ENCODE data around the gene INTS1. TPM values are rescaled to one million over a fixed set of nuclear protein-coding genes. Genes with fewer than 3 reads are reported as not detected.

Gene INTS1
- total and polyA plus RNA-seq, 2 donors (not counting 1 experiment from before 2014, with no cell fraction given) = 128 to 160 TPM

DNA sequence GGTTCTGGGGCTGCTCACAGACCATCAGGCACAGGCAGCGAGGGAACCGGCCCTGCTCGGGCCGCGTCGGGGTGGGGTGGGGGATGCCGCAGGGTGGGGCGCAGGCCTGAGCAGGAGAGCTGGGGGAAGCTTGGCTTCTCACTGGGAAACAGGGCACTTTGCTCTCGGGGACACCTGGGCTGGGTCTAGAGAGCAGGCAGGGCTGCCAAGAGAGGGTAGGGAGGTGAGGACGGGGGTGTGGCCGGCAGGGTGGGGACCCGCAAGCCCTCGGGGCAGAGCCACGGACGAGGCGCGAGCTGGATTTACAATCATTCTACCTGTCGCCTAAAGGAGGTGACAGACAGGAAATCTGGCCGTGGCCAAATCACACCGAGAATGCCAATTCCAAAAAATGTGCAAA lies 11.1 kb downstream of the INTS1 start:
- WGBS (ENCODE audit: insufficient coverage) = 94% methylated on average over 11 of the region's 20 CpGs
- no peaks in the 10 kb centered on the region for H3K9me3 Mint-ChIP-seq (ENCODE audit: insufficient read depth)

DNA sequence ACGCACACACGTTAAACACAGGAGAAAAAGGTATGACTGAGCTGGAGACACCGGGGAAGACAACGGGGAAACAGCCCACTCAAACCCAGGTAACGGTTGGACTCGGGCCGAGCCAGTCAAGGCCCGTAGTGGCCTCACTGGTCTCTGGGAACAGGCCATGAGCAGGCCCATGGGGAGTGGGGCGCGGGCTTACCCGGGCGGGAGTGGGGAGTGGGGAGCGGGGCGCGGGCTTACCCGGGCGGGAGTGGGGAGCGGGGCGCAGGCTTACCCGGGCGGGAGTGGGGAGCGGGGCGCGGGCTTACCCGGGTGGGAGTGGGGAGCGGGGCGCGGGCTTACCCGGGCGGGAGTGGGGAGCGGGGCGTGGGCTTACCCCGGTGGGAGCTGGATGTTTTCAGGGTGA lies 11.5 kb downstream of the INTS1 start:
- H3K27ac Mint-ChIP-seq = no peak overlapping the region
- peaks cover 0 to 61% of the 10 kb centered on the region in 2 experiments for H3K36me3 ChIP-seq (replicated peaks in 1 of 2; ENCODE audit: control extremely low read depth in 1 of 2, control insufficient read depth in 1 of 2, extremely low read depth in 1 of 2, insufficient read depth in 2 of 2, low read length in 1 of 2)

More for the DNA sequence above, 11.1 kb downstream of the INTS1 start:
- no peak overlapping the region for H2AFZ ChIP-seq (ENCODE audit: insufficient read depth, low read depth, low read length, poor library complexity, severe bottlenecking)
- ATAC-seq (ENCODE audit: low read depth) (no peak), DNase-seq (no peak)
- no peaks in the 10 kb centered on the region for H3K27me3 ChIP-seq (replicated peaks in 1 of 4; ENCODE audit: control extremely low read depth in 1 of 4, control insufficient read depth in 3 of 4, insufficient read depth in 4 of 4, low read length in 3 of 4)
- no peak for TF ChIP-seq EZH2 (IDR thresholded peaks at IDR 0.05; ENCODE audit: borderline replicate concordance, insufficient read depth, low read depth, low read length, poor library complexity, severe bottlenecking)
- TF ChIP-seq, protein P1, sequence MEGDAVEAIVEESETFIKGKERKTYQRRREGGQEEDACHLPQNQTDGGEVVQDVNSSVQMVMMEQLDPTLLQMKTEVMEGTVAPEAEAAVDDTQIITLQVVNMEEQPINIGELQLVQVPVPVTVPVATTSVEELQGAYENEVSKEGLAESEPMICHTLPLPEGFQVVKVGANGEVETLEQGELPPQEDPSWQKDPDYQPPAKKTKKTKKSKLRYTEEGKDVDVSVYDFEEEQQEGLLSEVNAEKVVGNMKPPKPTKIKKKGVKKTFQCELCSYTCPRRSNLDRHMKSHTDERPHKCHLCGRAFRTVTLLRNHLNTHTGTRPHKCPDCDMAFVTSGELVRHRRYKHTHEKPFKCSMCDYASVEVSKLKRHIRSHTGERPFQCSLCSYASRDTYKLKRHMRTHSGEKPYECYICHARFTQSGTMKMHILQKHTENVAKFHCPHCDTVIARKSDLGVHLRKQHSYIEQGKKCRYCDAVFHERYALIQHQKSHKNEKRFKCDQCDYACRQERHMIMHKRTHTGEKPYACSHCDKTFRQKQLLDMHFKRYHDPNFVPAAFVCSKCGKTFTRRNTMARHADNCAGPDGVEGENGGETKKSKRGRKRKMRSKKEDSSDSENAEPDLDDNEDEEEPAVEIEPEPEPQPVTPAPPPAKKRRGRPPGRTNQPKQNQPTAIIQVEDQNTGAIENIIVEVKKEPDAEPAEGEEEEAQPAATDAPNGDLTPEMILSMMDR (IDR thresholded peaks at IDR 0.05) = no peak
- no peak overlapping the region for H3K4me3 ChIP-seq (ENCODE audit: control extremely low read depth in 1 of 5, extremely low read depth in 1 of 5, insufficient read depth in 1 of 5, low read depth in 2 of 5, low read length in 4 of 5)
- H4K20me1 ChIP-seq (ENCODE audit: control insufficient read depth, insufficient read depth, low read length, poor library complexity, severe bottlenecking) = peaks cover 2% of the 10 kb centered on the region
- no peaks in the 10 kb centered on the region for H3K79me2 ChIP-seq (ENCODE audit: control insufficient read depth, insufficient read depth, low read length)
- intact Hi-C loops (cut with micrococcal nuclease) = no loop called here
- H3K9me3 ChIP-seq (ENCODE audit: control extremely low read depth in 1 of 3, control insufficient read depth in 2 of 3, insufficient read depth in 1 of 3, low read length in 2 of 3) = no peaks in the 10 kb centered on the region
- H3K36me3 ChIP-seq (replicated peaks in 1 of 2; ENCODE audit: control extremely low read depth in 1 of 2, control insufficient read depth in 1 of 2, extremely low read depth in 1 of 2, insufficient read depth in 2 of 2, low read length in 1 of 2) = peaks cover 0 to 60% of the 10 kb centered on the region in 2 experiments
- POLR2A ChIA-PET = no interaction called here
- H3K27me3 Mint-ChIP-seq = no peaks in the 10 kb centered on the region
- no peak overlapping the region for H3K27ac Mint-ChIP-seq
- H3K4me1 Mint-ChIP-seq = no peaks in the 10 kb centered on the region
- no peak overlapping the region for H3K27ac ChIP-seq (ENCODE audit: low read length in 2 of 2)
- H3K4me2 ChIP-seq (replicated peaks; ENCODE audit: low read depth, low read length, poor library complexity, severe bottlenecking) = no peak overlapping the region
- H3K4me1 ChIP-seq (ENCODE audit: control insufficient read depth in 2 of 2, insufficient read depth in 2 of 2, low read length in 2 of 2) = no peaks in the 10 kb centered on the region
- H3K4me3 Mint-ChIP-seq = no peak overlapping the region
- CTCF ChIA-PET = interaction anchor here (0.8 kb wide), 1 partner anchor 19 kb away, joined by 3 read pairs; no protein-coding TSS in a partner anchor
- H3K9ac ChIP-seq (ENCODE audit: low read length) = no peak overlapping the region

More for the DNA sequence above, 11.5 kb downstream of the INTS1 start:
- no peaks in the 10 kb centered on the region for H3K4me1 ChIP-seq (ENCODE audit: control insufficient read depth in 2 of 2, insufficient read depth in 2 of 2, low read length in 2 of 2)
- H3K4me2 ChIP-seq (replicated peaks; ENCODE audit: low read depth, low read length, poor library complexity, severe bottlenecking) = no peak overlapping the region
- TF ChIP-seq EZH2 (IDR thresholded peaks at IDR 0.05; ENCODE audit: borderline replicate concordance, insufficient read depth, low read depth, low read length, poor library complexity, severe bottlenecking) = no peak
- TF ChIP-seq, protein P1 (IDR thresholded peaks at IDR 0.05) = no peak
- ChIA-PET CTCF (interaction anchor here (0.8 kb wide), 1 partner anchor 19 kb away, joined by 3 read pairs; no protein-coding TSS in a partner anchor), POLR2A (no interaction called here)
- Mint-ChIP-seq H3K9me3 (ENCODE audit: insufficient read depth) (no peaks in the 10 kb centered on the region), H3K27me3 (no peaks in the 10 kb centered on the region), H3K4me3 (no peak overlapping the region), H3K4me1 (no peaks in the 10 kb centered on the region)
- intact Hi-C loops (cut with micrococcal nuclease) = no loop called here
- no peaks in the 10 kb centered on the region for H3K79me2 ChIP-seq (ENCODE audit: control insufficient read depth, insufficient read depth, low read length)
- no peak for DNase-seq
- no peaks in the 10 kb centered on the region for H3K9me3 ChIP-seq (ENCODE audit: control extremely low read depth in 1 of 3, control insufficient read depth in 2 of 3, insufficient read depth in 1 of 3, low read length in 2 of 3)
- H3K27ac ChIP-seq (ENCODE audit: low read length in 2 of 2) = no peak overlapping the region
- no peak for ATAC-seq (ENCODE audit: low read depth)
- no peak overlapping the region for H2AFZ ChIP-seq (ENCODE audit: insufficient read depth, low read depth, low read length, poor library complexity, severe bottlenecking)
- 88% methylated on average over 12 of the region's 33 CpGs for WGBS (ENCODE audit: insufficient coverage)
- no peaks in the 10 kb centered on the region for H3K27me3 ChIP-seq (replicated peaks in 1 of 4; ENCODE audit: control extremely low read depth in 1 of 4, control insufficient read depth in 3 of 4, insufficient read depth in 4 of 4, low read length in 3 of 4)
- no peak overlapping the region for H3K4me3 ChIP-seq (ENCODE audit: control extremely low read depth in 1 of 5, extremely low read depth in 1 of 5, insufficient read depth in 1 of 5, low read depth in 2 of 5, low read length in 4 of 5)
- peaks cover 6% of the 10 kb centered on the region for H4K20me1 ChIP-seq (ENCODE audit: control insufficient read depth, insufficient read depth, low read length, poor library complexity, severe bottlenecking)
- no peak overlapping the region for H3K9ac ChIP-seq (ENCODE audit: low read length)

Data from B cell (primary cell).